Nephron progenitor cell (in vitro differentiated cells): ENCODE measurements around the gene AJAP1.

Source experiments
- DNase-seq: peaks from one replicate; pipeline ENCODE4 v3.0.0; 2021
- H3K27ac Mint-ChIP-seq: 2 replicates; pipeline ENCODE4 v1.8.0; 2021; ENCODE audit warnings: mild to moderate bottlenecking, moderate library complexity, mixed read lengths
- H3K27me3 Mint-ChIP-seq: 2 replicates; pipeline ENCODE4 v1.8.0; 2021; ENCODE audit warnings: mild to moderate bottlenecking, low read depth, mixed read lengths; ENCODE audit not compliant: poor library complexity
- H3K36me3 Mint-ChIP-seq: 2 replicates; pipeline ENCODE4 v1.8.0; 2021; ENCODE audit warnings: low read depth, mixed read lengths
- H3K4me1 Mint-ChIP-seq: 2 replicates; pipeline ENCODE4 v1.8.0; 2021; ENCODE audit warnings: mixed read lengths
- H3K4me3 Mint-ChIP-seq: 2 replicates; pipeline ENCODE4 v1.8.0; 2021; ENCODE audit warnings: mild to moderate bottlenecking, moderate library complexity, mixed read lengths
- H3K9me3 Mint-ChIP-seq: 2 replicates; pipeline ENCODE4 v1.8.0; 2021; ENCODE audit warnings: mild to moderate bottlenecking, moderate library complexity, mixed read lengths
- CTCF ChIP-seq: fragments of 200-600 bp; sonication (generic); IDR thresholded peaks from 2 replicates; pipeline ENCODE4 v1.5.0; 2021; ENCODE audit warnings: antibody characterized with exemption

The AJAP1 gene

GRCh38 chr1:4670265-4670664 is 15.9 kb downstream of the AJAP1 start:
- DNase-seq: no peak
- Mint-ChIP-seq H3K27me3 (peaks cover 7% of the 10 kb centered on the region), H3K4me1 (peaks cover 12% of the 10 kb centered on the region), H3K4me3 (no peak overlapping the region), H3K36me3 (peaks cover 4% of the 10 kb centered on the region), H3K9me3 (peaks cover 27% of the 10 kb centered on the region), H3K27ac (no peak overlapping the region)
- no peak for TF ChIP-seq CTCF

- DNase-seq: no peak
- Mint-ChIP-seq H3K4me1 (peaks cover 12% of the 10 kb centered on the region), H3K36me3 (no peaks in the 10 kb centered on the region), H3K27me3 (no peaks in the 10 kb centered on the region), H3K9me3 (peaks cover 19% of the 10 kb centered on the region), H3K4me3 (no peak overlapping the region), H3K27ac (no peak overlapping the region)
- TF ChIP-seq CTCF: no peak
These were observed 17.4 kb downstream of the AJAP1 start for GRCh38 chr1:4671828-4672227.

- Mint-ChIP-seq H3K4me3 (no peak overlapping the region), H3K4me1 (peaks cover 12% of the 10 kb centered on the region), H3K27ac (no peak overlapping the region), H3K27me3 (no peaks in the 10 kb centered on the region), H3K9me3 (peaks cover 17% of the 10 kb centered on the region), H3K36me3 (peaks cover 5% of the 10 kb centered on the region)
- DNase-seq: no peak
- no peak for TF ChIP-seq CTCF
These were observed 19.1 kb downstream of the AJAP1 start for GRCh38 chr1:4673494-4673893.

GRCh38 chr1:4674117-4674516 is 19.7 kb downstream of the AJAP1 start:
- no peak overlapping the region for H3K4me3 Mint-ChIP-seq
- no peak for DNase-seq
- TF ChIP-seq CTCF: no peak
- peaks cover 23% of the 10 kb centered on the region for H3K9me3 Mint-ChIP-seq
- no peaks in the 10 kb centered on the region for H3K27me3 Mint-ChIP-seq
- peaks cover 5% of the 10 kb centered on the region for H3K36me3 Mint-ChIP-seq
- H3K4me1 Mint-ChIP-seq: peaks cover 12% of the 10 kb centered on the region
- no peak overlapping the region for H3K27ac Mint-ChIP-seq

- Mint-ChIP-seq H3K9me3 (peaks cover 26% of the 10 kb centered on the region), H3K4me3 (no peak overlapping the region), H3K4me1 (peaks cover 12% of the 10 kb centered on the region), H3K27me3 (no peaks in the 10 kb centered on the region), H3K27ac (no peak overlapping the region), H3K36me3 (peaks cover 5% of the 10 kb centered on the region)
- no peak for TF ChIP-seq CTCF
- no peak for DNase-seq
These were observed 20.3 kb downstream of the AJAP1 start for GRCh38 chr1:4674676-4675075.

GRCh38 chr1:4675454-4676186 is 21.2 kb downstream of the AJAP1 start:
- peaks cover 5% of the 10 kb centered on the region for H3K36me3 Mint-ChIP-seq
- no peak overlapping the region for H3K4me3 Mint-ChIP-seq
- H3K9me3 Mint-ChIP-seq: peaks cover 35% of the 10 kb centered on the region
- peaks cover 6% of the 10 kb centered on the region for H3K4me1 Mint-ChIP-seq
- H3K27ac Mint-ChIP-seq: no peak overlapping the region
- DNase-seq: no peak
- TF ChIP-seq CTCF: no peak
- H3K27me3 Mint-ChIP-seq: no peaks in the 10 kb centered on the region
